H1 (cell line): ENCODE data around the gene CISTR. TPM values are rescaled to one million over a fixed set of nuclear protein-coding genes. Genes with fewer than 3 reads are reported as not detected.

Source experiments
- CTCF ChIA-PET: fragments of 300-600 bp; sonication (Branson Sonifier 250); formaldehyde crosslinking; loops from one replicate; lab custom pipeline; 2021; ENCODE audit not compliant: partially characterized antibody; lab: Charles Lee
- POLR2A ChIA-PET: fragments of 300-600 bp; sonication (Branson Sonifier 250); formaldehyde crosslinking; loops from one replicate; lab custom pipeline; 2021; ENCODE audit warnings: inconsistent platforms; ENCODE audit not compliant: partially characterized antibody; lab: Charles Lee
- DNase-seq, 2 experiments: peaks; one replicate each; pipeline versions ENCODE4 v3.0.0 to v3.0.0-alpha.2; 2010 to 2022; ENCODE audit warnings: low spot score in 2 of 2, low read depth in 1 of 2, mixed read lengths in 1 of 2
- FAIRE-seq: peaks from 2 replicates; lab custom pipeline; 2011; peaks lifted over from hg19 to GRCh38; lab: Jason Lieb, UNC
- H2AFZ ChIP-seq: 2 replicates; pipeline ENCODE4 v1.8.1; 2012; ENCODE audit warnings: low read length, inconsistent platforms
- H2AK5ac ChIP-seq: 2 replicates; pipeline ENCODE4 v1.6.1; 2013; ENCODE audit warnings: low read depth, low read length
- H2BK120ac ChIP-seq: replicated peaks from 2 replicates; pipeline ENCODE3; 2013; ENCODE audit warnings: low read depth, low read length, inconsistent platforms
- H2BK12ac ChIP-seq: 2 replicates; pipeline ENCODE4 v1.6.1; 2013; ENCODE audit warnings: low read depth, low read length
- H2BK15ac ChIP-seq: 2 replicates; pipeline ENCODE4 v1.6.1; 2013; ENCODE audit warnings: low read length
- H2BK20ac ChIP-seq: 2 replicates; pipeline ENCODE4 v1.6.1; 2013; ENCODE audit warnings: low read length
- H2BK5ac ChIP-seq: 2 replicates; pipeline ENCODE4 v1.6.1; 2013; ENCODE audit warnings: low read depth, low read length
- H3K14ac ChIP-seq: 2 replicates; pipeline ENCODE4 v1.6.1; 2013; ENCODE audit warnings: inconsistent platforms; ENCODE audit not compliant: insufficient read length
- H3K18ac ChIP-seq: 2 replicates; pipeline ENCODE4 v1.6.1; 2013; ENCODE audit warnings: low read length; ENCODE audit errors: extremely low read depth
- H3K23ac ChIP-seq: 2 replicates; pipeline ENCODE4 v1.6.1; 2013; ENCODE audit warnings: inconsistent platforms; ENCODE audit not compliant: insufficient read length
- H3K23me2 ChIP-seq: 2 replicates; pipeline ENCODE4 v1.6.1; 2013; ENCODE audit warnings: low read depth, low read length
- H3K27ac ChIP-seq: 2 replicates; pipeline ENCODE4 v1.6.1; 2011; ENCODE audit warnings: low read depth, low read length, inconsistent platforms
- H3K27me3 ChIP-seq, 4 experiments: replicated peaks in 1 of 4; 1 replicate in 1 of 4; 2 replicates in 3 of 4; pipeline versions ENCODE4 v1.6.1 to v1.8.1; 2011 to 2013; ENCODE audit warnings: low read length in 3 of 4, mild to moderate bottlenecking in 3 of 4, inconsistent platforms in 2 of 4, mixed read lengths in 2 of 4, moderate library complexity in 1 of 4; ENCODE audit not compliant: control insufficient read depth in 3 of 4, insufficient read depth in 3 of 4; ENCODE audit errors: extremely low read depth in 1 of 4
- H3K36me3 ChIP-seq, 4 experiments: 2 replicates each; pipeline versions ENCODE4 v1.6.1 to v1.8.1; 2011 to 2013; ENCODE audit warnings: mild to moderate bottlenecking in 4 of 4, low read length in 3 of 4, moderate library complexity in 2 of 4, control low read depth in 1 of 4, inconsistent platforms in 1 of 4; ENCODE audit not compliant: insufficient read depth in 4 of 4, control insufficient read depth in 2 of 4
- H3K4ac ChIP-seq: replicated peaks from 2 replicates; pipeline ENCODE3; 2013; ENCODE audit warnings: low read length, low read depth, mixed read lengths, inconsistent platforms; ENCODE audit not compliant: insufficient read length
- H3K4me1 ChIP-seq, 4 experiments: replicated peaks in 1 of 4; 1 replicate in 1 of 4; 2 replicates in 3 of 4; pipeline versions ENCODE4 v1.6.1 to v1.8.1; 2011 to 2013; ENCODE audit warnings: low read length in 3 of 4, inconsistent platforms in 2 of 4, mixed read lengths in 1 of 4; ENCODE audit not compliant: insufficient read depth in 4 of 4, control insufficient read depth in 3 of 4
- H3K4me2 ChIP-seq, 2 experiments: 2 replicates each; pipeline versions ENCODE4 v1.6.1 to v1.8.1; 2011 to 2013; ENCODE audit warnings: low read depth in 2 of 2, low read length in 2 of 2, control low read depth in 1 of 2, inconsistent platforms in 1 of 2, mild to moderate bottlenecking in 1 of 2; ENCODE audit not compliant: insufficient read depth in 1 of 2
- H3K4me3 ChIP-seq, 4 experiments: fragments of 200-600, 300-600 bp in 1 of 4; sonication (generic), shearing (Covaris generic), sonication (Bioruptor Twin) in 1 of 4; 2 replicates each; pipeline versions ENCODE4 v1.5.1 to v1.8.1; 2011 to 2016; ENCODE audit warnings: low read length in 4 of 4, low read depth in 3 of 4, control low read depth in 2 of 4, inconsistent platforms in 2 of 4, mild to moderate bottlenecking in 2 of 4, mixed read lengths in 1 of 4, moderate library complexity in 1 of 4; ENCODE audit not compliant: insufficient read depth in 2 of 4; ENCODE audit errors: extremely low read depth in 1 of 4
- H3K56ac ChIP-seq: replicated peaks from 2 replicates; pipeline ENCODE3; 2013; ENCODE audit warnings: low read depth, mild to moderate bottlenecking, mixed read lengths, low read length, inconsistent platforms; ENCODE audit not compliant: insufficient read length
- H3K79me1 ChIP-seq: 2 replicates; pipeline ENCODE4 v1.6.1; 2013; ENCODE audit warnings: low read depth, low read length, control low read depth
- H3K79me2 ChIP-seq, 2 experiments: 2 replicates each; pipeline versions ENCODE4 v1.6.1 to v1.8.1; 2012 to 2013; ENCODE audit warnings: low read length in 2 of 2, mild to moderate bottlenecking in 2 of 2, inconsistent platforms in 1 of 2; ENCODE audit not compliant: insufficient read depth in 2 of 2, control insufficient read depth in 1 of 2
- H3K9ac ChIP-seq, 4 experiments: replicated peaks in 1 of 4; 1 replicate in 1 of 4; 2 replicates in 3 of 4; pipeline versions ENCODE4 v1.6.1 to v1.8.1; 2011 to 2013; ENCODE audit warnings: low read depth in 3 of 4, low read length in 3 of 4, control low read depth in 2 of 4, mild to moderate bottlenecking in 2 of 4, moderate library complexity in 2 of 4, inconsistent platforms in 1 of 4; ENCODE audit errors: extremely low read depth in 1 of 4
- H3K9me3 ChIP-seq, 2 experiments: 2 replicates each; pipeline versions ENCODE4 v1.6.1 to v1.8.1; 2012 to 2013; ENCODE audit warnings: mild to moderate bottlenecking in 2 of 2, moderate library complexity in 2 of 2, control low read depth in 1 of 2, inconsistent platforms in 1 of 2, low read depth in 1 of 2, low read length in 1 of 2, mixed read lengths in 1 of 2; ENCODE audit not compliant: insufficient read depth in 2 of 2
- H4K20me1 ChIP-seq, 2 experiments: replicated peaks in 1 of 2; 2 replicates each; pipeline versions ENCODE3 to v1.8.1; 2011 to 2013; ENCODE audit warnings: inconsistent platforms in 2 of 2, low read length in 2 of 2, mild to moderate bottlenecking in 1 of 2; ENCODE audit not compliant: insufficient read depth in 2 of 2, control insufficient read depth in 1 of 2
- H4K5ac ChIP-seq: 2 replicates; pipeline ENCODE4 v1.6.1; 2013; ENCODE audit warnings: low read length, low read depth, mixed read lengths, inconsistent platforms; ENCODE audit not compliant: insufficient read length
- H4K8ac ChIP-seq: 2 replicates; pipeline ENCODE4 v1.8.0; 2013; ENCODE audit warnings: mild to moderate bottlenecking, moderate library complexity, low read length, inconsistent platforms; ENCODE audit not compliant: insufficient read depth; ENCODE audit errors: extremely low read depth
- H4K91ac ChIP-seq: replicated peaks from 2 replicates; pipeline ENCODE3; 2013; ENCODE audit warnings: low read length, mixed read lengths, inconsistent platforms; ENCODE audit not compliant: insufficient read length
- WGBS, 2 experiments: shearing (Covaris generic) in 1 of 2; methylation state at CpG; one replicate each; pipeline versions ENCODE4 v1.1.6 to v1.1.7; 2013 to 2015; ENCODE audit warnings: low lambda C conversion rate in 2 of 2, mixed read lengths in 2 of 2, inconsistent platforms in 1 of 2, low coverage in 1 of 2, missing lambda C conversion rate in 1 of 2; ENCODE audit not compliant: insufficient replicate concordance in 2 of 2, insufficient coverage in 1 of 2, insufficient read length in 1 of 2; ENCODE audit errors: extremely low coverage in 1 of 2, missing lambda C conversion rate in 1 of 2; 5-methylcytosine and 5-hydroxymethylcytosine counted together
- polyA plus RNA-seq, 7 experiments: library from polyadenylated mRNA; depleted of rRNA in 3 of 7; stranded (reverse) in 5 of 7; unstranded in 2 of 7; fragments of >200 nt in 5 of 7; fragments of 200-250 nt in 2 of 7; gene quantifications; 1 replicate in 5 of 7; 2 replicates in 1 of 7; 4 replicates in 1 of 7; pipeline versions ENCODE4 v1.2.1 to v1.2.3, GENCODE V29; 2011 to 2013; ENCODE audit warnings: missing spikeins in 2 of 7, mixed read lengths in 2 of 7
- total RNA-seq: library from RNA; stranded (reverse); fragmentation: NEBNext Ultra II Directional; extraction: Animal tissue kit (Norgen Biotek cat#: 25700); gene quantifications from 2 replicates; pipeline ENCODE4 v1.2.1, GENCODE V29; 2021

Gene CISTR
- total and polyA plus RNA-seq, 2 of the 8 experiments (the other 6 are each of a cell fraction or from before 2014, with no cell fraction given), result not detected

DNA sequence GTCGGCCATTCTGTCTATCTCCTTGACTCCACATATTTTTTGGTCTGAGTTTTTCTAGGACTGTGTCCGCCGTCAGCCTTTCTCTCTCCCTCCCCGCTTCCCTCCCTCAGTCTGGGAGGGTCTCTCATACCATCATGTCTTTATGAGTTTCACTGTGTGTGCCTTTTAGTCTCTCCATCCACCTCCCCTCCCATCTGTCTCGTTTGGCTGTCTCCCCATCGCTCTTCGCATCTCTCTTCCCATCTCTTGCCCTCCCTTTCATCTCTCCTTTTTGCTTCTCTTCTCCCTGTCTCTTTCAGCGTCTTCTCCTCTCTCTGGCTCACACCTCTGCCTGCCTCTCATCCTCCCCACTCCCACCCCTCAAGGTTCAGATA is 6.9 kb upstream of the CISTR start:
- no peak overlapping the region for H2BK15ac ChIP-seq
- H3K79me2 ChIP-seq, result no peaks in the 10 kb centered on the region
- no peaks in the 10 kb centered on the region for H3K79me1 ChIP-seq
- no peaks in the 10 kb centered on the region for H3K9me3 ChIP-seq
- WGBS, 2 experiments, result 73% methylated on average over 8 of the region's 8 CpGs; no CpG with 5 or more reads in 1 of the 2 experiments
- FAIRE-seq, result no peak
- H2BK12ac ChIP-seq, result 0 out of 2 replicates have a peak overlapping the region, but pooled peaks have one; percentile 54
- H3K36me3 ChIP-seq, result no peaks in the 10 kb centered on the region
- H3K23ac ChIP-seq, result no peak overlapping the region
- H3K18ac ChIP-seq, result no peak overlapping the region
- no peak overlapping the region for H2AFZ ChIP-seq
- no peak overlapping the region for H3K27ac ChIP-seq
- DNase-seq, result no peak
- H3K14ac ChIP-seq, result no peak overlapping the region
- H3K4me2 ChIP-seq, result peak overlapping the region in 1 of 2 experiments; percentile 30; a peak in 1 of 4 replicates
- H3K9ac ChIP-seq, result no peak overlapping the region
- peaks cover 3 to 17% (median 6%) of the 10 kb centered on the region in 4 experiments for H3K4me1 ChIP-seq
- no peak overlapping the region for H2AK5ac ChIP-seq
- no peak overlapping the region for H4K91ac ChIP-seq
- H3K56ac ChIP-seq, result no peak overlapping the region
- no peak overlapping the region for H3K4me3 ChIP-seq
- H2BK5ac ChIP-seq, result no peak overlapping the region
- peaks cover 2 to 30% (median 20%) of the 10 kb centered on the region in 4 experiments for H3K27me3 ChIP-seq
- no peak overlapping the region for H2BK120ac ChIP-seq
- H3K23me2 ChIP-seq, result peaks cover 2% of the 10 kb centered on the region; the same call in 1 of the 2 replicates
- CTCF ChIA-PET, result interaction anchor here (1.8 to 7.5 kb wide), 6 partner anchors 14 to 187 kb away, joined by 7 to 152 read pairs (median 16); no protein-coding TSS in a partner anchor
- no peaks in the 10 kb centered on the region for H4K20me1 ChIP-seq
- POLR2A ChIA-PET, result no interaction called here
- H4K8ac ChIP-seq, result no peak overlapping the region
- no peak overlapping the region for H4K5ac ChIP-seq
- no peak overlapping the region for H3K4ac ChIP-seq
- no peak overlapping the region for H2BK20ac ChIP-seq
